Measurements from ENCODE around the gene RNASE8. TPM values are rescaled to one million over a fixed set of nuclear protein-coding genes. Genes with fewer than 3 reads are reported as not detected.
"Not testable (repeated sequence)": the region's sequence is repeated elsewhere in the genome, so short reads cannot be mapped to it uniquely, and the experiment has no call there.

The RNASE8 gene
- total RNA-seq = not detected

GRCh38 chr14:21057803-21058675, at the start of gene RNASE8:
Gene RNASE8, plus strand, starts transcription at chr14:21057822. Its CDS starts 71 bp downstream, at chr14:21057893.
- ChIA-PET CTCF (no interaction called here), POLR2A (no interaction called here)

GRCh38 chr14:21009721-21010120, 47.9 kb upstream of the RNASE8 start:
- POLR2A ChIA-PET = not testable (repeated sequence)
- CTCF ChIA-PET = interaction anchor here (2.2 to 3.0 kb wide), 2 partner anchors 83 to 94 kb away, joined by 7 to 17 read pairs; no protein-coding TSS in a partner anchor

- CTCF ChIA-PET = interaction anchor here (0.5 to 5.5 kb wide), 5 partner anchors 29 to 93 kb away, joined by 3 to 45 read pairs (median 7); partner anchors contain the start of gene RNASE7
- POLR2A ChIA-PET = no interaction called here
Observed at GRCh38 chr14:21011136-21011535, 46.5 kb upstream of the RNASE8 start.

- CTCF ChIA-PET = interaction anchor here (0.7 to 5.5 kb wide), 30 partner anchors 9 to 162 kb away, joined by 3 to 73 read pairs (median 7); partner anchors contain the start of genes ARHGEF40, NDRG2, RNASE13 and RNASE7
Observed at GRCh38 chr14:21014761-21015190, 42.8 kb upstream of the RNASE8 start.

GRCh38 chr14:21015312-21015711, 42.3 kb upstream of the RNASE8 start:
- ChIA-PET CTCF (interaction anchor here (0.7 to 5.5 kb wide), 29 partner anchors 9 to 543 kb away, joined by 3 to 73 read pairs (median 7); partner anchors contain the start of genes ARHGEF40, NDRG2, RNASE13 and RNASE7), POLR2A (interaction anchor here (1.3 kb wide), 1 partner anchor 82 kb away, joined by 3 read pairs; no protein-coding TSS in a partner anchor)

More at GRCh38 chr14:21014761-21015190, 42.8 kb upstream of the RNASE8 start:
- POLR2A ChIA-PET = interaction anchor here (0.6 to 1.3 kb wide), 2 partner anchors 83 to 89 kb away, joined by 3 read pairs; no protein-coding TSS in a partner anchor

GRCh38 chr14:21016413-21017190, 41.0 kb upstream of the RNASE8 start:
- POLR2A ChIA-PET = no interaction called here
- CTCF ChIA-PET = interaction anchor here (1.2 to 5.2 kb wide), 8 partner anchors 10 to 542 kb away, joined by 3 to 73 read pairs (median 16); partner anchors contain the start of gene RNASE13

- ChIA-PET CTCF (interaction anchor here (0.8 to 4.8 kb wide), 4 partner anchors 9 to 75 kb away, joined by 3 to 73 read pairs (median 4); no protein-coding TSS in a partner anchor), POLR2A (no interaction called here)
Observed at GRCh38 chr14:21017528-21018245, 39.9 kb upstream of the RNASE8 start.

- CTCF ChIA-PET = interaction anchor here (0.8 to 3.1 kb wide), 4 partner anchors 20 to 74 kb away, joined by 3 to 14 read pairs (median 4); no protein-coding TSS in a partner anchor
- POLR2A ChIA-PET = no interaction called here
Observed at GRCh38 chr14:21018286-21018685, 39.3 kb upstream of the RNASE8 start.

GRCh38 chr14:21018781-21019180, 38.8 kb upstream of the RNASE8 start:
- ChIA-PET POLR2A (no interaction called here), CTCF (interaction anchor here (1.0 to 3.1 kb wide), 3 partner anchors 21 to 74 kb away, joined by 3 to 14 read pairs (median 4); no protein-coding TSS in a partner anchor)

GRCh38 chr14:21019366-21019765, 38.3 kb upstream of the RNASE8 start:
- ChIA-PET CTCF (interaction anchor here (1.4 to 3.1 kb wide), 2 partner anchors 69 to 73 kb away, joined by 4 to 14 read pairs; no protein-coding TSS in a partner anchor), POLR2A (no interaction called here)

- ChIA-PET POLR2A (no interaction called here), CTCF (interaction anchor here (1.0 to 3.1 kb wide), 3 partner anchors 8 to 85 kb away, joined by 3 to 14 read pairs (median 3); no protein-coding TSS in a partner anchor)
Observed at GRCh38 chr14:21020977-21021545, 36.6 kb upstream of the RNASE8 start.

- CTCF ChIA-PET = interaction anchor here (1.2 to 2.6 kb wide), 2 partner anchors 8 to 70 kb away, joined by 4 to 13 read pairs; no protein-coding TSS in a partner anchor
- POLR2A ChIA-PET = no interaction called here
Observed at GRCh38 chr14:21022686-21023085, 34.9 kb upstream of the RNASE8 start.

- POLR2A ChIA-PET = interaction anchor here (0.6 kb wide), 1 partner anchor 152 kb away, joined by 3 read pairs; no protein-coding TSS in a partner anchor
- CTCF ChIA-PET = interaction anchor here (1.2 to 2.6 kb wide), 2 partner anchors 8 to 69 kb away, joined by 4 to 13 read pairs; no protein-coding TSS in a partner anchor
Observed at GRCh38 chr14:21023174-21023573, 34.4 kb upstream of the RNASE8 start.

GRCh38 chr14:21023817-21024584, 33.6 kb upstream of the RNASE8 start:
- ChIA-PET POLR2A (interaction anchor here (0.6 kb wide), 2 partner anchors 65 to 151 kb away, joined by 3 read pairs; no protein-coding TSS in a partner anchor), CTCF (interaction anchor here (1.2 to 2.6 kb wide), 3 partner anchors 9 to 79 kb away, joined by 3 to 13 read pairs (median 4); no protein-coding TSS in a partner anchor)

- ChIA-PET POLR2A (interaction anchor here (0.6 kb wide), 2 partner anchors 65 to 552 kb away, joined by 3 read pairs; no protein-coding TSS in a partner anchor), CTCF (interaction anchor here (1.4 to 2.6 kb wide), 2 partner anchors 10 to 78 kb away, joined by 3 to 13 read pairs; no protein-coding TSS in a partner anchor)
Observed at GRCh38 chr14:21024585-21025370, 32.8 kb upstream of the RNASE8 start, which contains the start of gene NDRG2. Gene NDRG2, minus strand, starts transcription at chr14:21025061. Its CDS starts 1,746 bp downstream, at chr14:21023315.

Data from activated CD8-positive, alpha-beta memory T cell treated with anti-CD3 and anti-CD28 coated beads for 36 hours (primary cell).